HepG2 (cell line): ENCODE measurements around the gene GYS2. TPM values are rescaled to one million over a fixed set of nuclear protein-coding genes. Genes with fewer than 3 reads are reported as not detected.
A peak's percentile ranks its signal among the peaks of the same experiment; 100 is the strongest.

Source experiments
- ATAC-seq: fragments of 200-7000 bp; cut with Tn5 transposase; 3 replicates; pipeline ENCODE4 v1.9.1; 2020; ENCODE audit warnings: mild to moderate bottlenecking, moderate library complexity
- BruUV-seq: library from RNA; stranded (reverse); fragments of 400-500 nt; replicated peaks from 2 replicates; lab custom pipeline; 2021; lab: Mats Ljungman, UMichigan
- CTCF ChIA-PET: fragments of 300-600 bp; formaldehyde crosslinking; extraction: SDS; loops from one replicate; lab custom pipeline; 2021; ENCODE audit warnings: low total read pairs, inconsistent platforms, low intra/inter-chr PET ratio; lab: Yijun Ruan, JAX
- POLR2A ChIA-PET: fragments of 350-600 bp; sonication (Branson Sonifier 250); formaldehyde crosslinking; loops from one replicate; lab custom pipeline; 2020; ENCODE audit warnings: antibody characterized with exemption, inconsistent platforms; lab: Yijun Ruan, JAX
- DNase-seq: peaks from one replicate; pipeline ENCODE4 v3.0.0-alpha.2; 2015; ENCODE audit warnings: low spot score
- FAIRE-seq: peaks from 3 replicates; lab custom pipeline; 2011; peaks lifted over from hg19 to GRCh38; lab: Jason Lieb, UNC
- H2AFZ ChIP-seq: one replicate; pipeline ENCODE4 v1.6.1; 2011; ENCODE audit warnings: low read length, inconsistent platforms
- H3K27ac ChIP-seq: fragments of 300-600 bp; 3 replicates; pipeline ENCODE4 v1.8.0; 2011; ENCODE audit warnings: mixed run types, mild to moderate bottlenecking, mixed read lengths, low read length, inconsistent platforms; ENCODE audit not compliant: insufficient read depth; ENCODE audit errors: extremely low read length
- H3K27me3 ChIP-seq, 2 experiments: fragments of 200-600 bp in 1 of 2; 2 replicates in 1 of 2; 3 replicates in 1 of 2; pipeline versions ENCODE4 v1.6.0 to v1.8.0; 2011; ENCODE audit warnings: low read length in 2 of 2, mild to moderate bottlenecking in 2 of 2, moderate library complexity in 2 of 2, inconsistent platforms in 1 of 2; ENCODE audit not compliant: insufficient read depth in 2 of 2, control insufficient read depth in 1 of 2
- H3K36me3 ChIP-seq, 2 experiments: fragments of 200-600 bp in 1 of 2; replicated peaks in 1 of 2; 2 replicates in 1 of 2; 3 replicates in 1 of 2; pipeline versions ENCODE4 v1.5.1 to v1.8.0; 2011; ENCODE audit warnings: low read length in 2 of 2, inconsistent platforms in 1 of 2; ENCODE audit not compliant: insufficient read depth in 2 of 2, control insufficient read depth in 1 of 2
- H3K4me1 ChIP-seq: 2 replicates; pipeline ENCODE4 v1.5.1; 2012; ENCODE audit warnings: low read length, inconsistent platforms; ENCODE audit not compliant: insufficient read depth
- H3K4me2 ChIP-seq: 2 replicates; pipeline ENCODE4 v1.6.0; 2011; ENCODE audit warnings: low read depth, low read length, inconsistent platforms
- H3K4me3 ChIP-seq, 3 experiments: fragments of 200-600 bp in 1 of 3; sonication (generic), shearing (Covaris generic) in 1 of 3; replicated peaks in 1 of 3; 2 replicates each; pipeline ENCODE4 v1.5.1; 2011 to 2016; ENCODE audit warnings: low read length in 3 of 3, inconsistent platforms in 2 of 3, low read depth in 2 of 3, mild to moderate bottlenecking in 2 of 3, control low read depth in 1 of 3, mixed read lengths in 1 of 3; ENCODE audit not compliant: insufficient read depth in 1 of 3
- H3K79me2 ChIP-seq: one replicate; pipeline ENCODE4 v1.6.1; 2011; ENCODE audit warnings: low read length, inconsistent platforms; ENCODE audit not compliant: insufficient read depth
- H3K9ac ChIP-seq: 2 replicates; pipeline ENCODE4 v1.6.0; 2011; ENCODE audit warnings: mild to moderate bottlenecking, low read depth, low read length, inconsistent platforms; ENCODE audit not compliant: insufficient read depth
- H3K9me3 ChIP-seq: 2 replicates; pipeline ENCODE4 v1.5.1; 2012; ENCODE audit warnings: mild to moderate bottlenecking, low read length
- H4K20me1 ChIP-seq: 2 replicates; pipeline ENCODE4 v1.6.0; 2011; ENCODE audit warnings: inconsistent platforms, mild to moderate bottlenecking, low read length, moderate library complexity; ENCODE audit not compliant: insufficient read depth
- ATF7 ChIP-seq, 2 experiments: fragments of 450-650 bp in 1 of 2; sonication (generic) in 1 of 2; formaldehyde crosslinking in 1 of 2; IDR thresholded peaks; 2 replicates each; pipeline versions ENCODE4 v1.4.0 to v1.6.1; 2016 to 2020; ENCODE audit warnings: antibody characterized with exemption in 1 of 2, mild to moderate bottlenecking in 1 of 2, missing genetic modification reagents in 1 of 2
- DMAP1 ChIP-seq: IDR thresholded peaks from 2 replicates; pipeline ENCODE4 v1.6.1; 2016
- DNMT3B ChIP-seq: conservative IDR thresholded peaks from 2 replicates; pipeline ENCODE4 v1.6.1; 2016; ENCODE audit warnings: missing biosample characterization, control low read depth
- HIVEP1 ChIP-seq: sonication (generic); formaldehyde crosslinking; IDR thresholded peaks from 2 replicates; pipeline ENCODE4 v1.4.0; 2020; ENCODE audit warnings: mild to moderate bottlenecking, missing genetic modification reagents
- IKZF1 ChIP-seq: fragments of 450-650 bp; IDR thresholded peaks from 2 replicates; pipeline ENCODE4 v1.7.1; 2016
- KAT7 ChIP-seq: IDR thresholded peaks from 2 replicates; pipeline ENCODE4 v1.6.1; 2018; ENCODE audit warnings: borderline replicate concordance, missing compliant biosample characterization
- SAFB2 ChIP-seq: sonication (generic); formaldehyde crosslinking; IDR thresholded peaks from 2 replicates; pipeline ENCODE4 v1.5.1; 2020; ENCODE audit warnings: missing genetic modification reagents, low read depth, mild to moderate bottlenecking, borderline replicate concordance
- SMC3 ChIP-seq: IDR thresholded peaks from 2 replicates; pipeline ENCODE4 v1.6.1; 2011; ENCODE audit warnings: low read length, improper control_type of control experiment
- XBP1 ChIP-seq: sonication (generic); formaldehyde crosslinking; IDR thresholded peaks from 2 replicates; pipeline ENCODE4 v1.5.0; 2020; ENCODE audit warnings: missing genetic modification reagents
- XRCC5 ChIP-seq: fragments of 200-400 bp; formaldehyde crosslinking; optimal IDR thresholded peaks from 2 replicates; pipeline ENCODE3; 2017; ENCODE audit warnings: mild to moderate bottlenecking, low read length
- ZNF530 ChIP-seq: sonication (generic); formaldehyde crosslinking; IDR thresholded peaks from 2 replicates; pipeline ENCODE4 v1.5.0; 2020; ENCODE audit warnings: low read depth, mild to moderate bottlenecking, missing genetic modification reagents
- ZNF782 ChIP-seq: sonication (generic); formaldehyde crosslinking; IDR thresholded peaks from 2 replicates; pipeline ENCODE4 v1.4.0; 2020; ENCODE audit warnings: missing genetic modification reagents, mild to moderate bottlenecking, borderline replicate concordance
- WGBS: methylation state at CpG from one replicate; pipeline ENCODE4 v1.1.6; 2017; ENCODE audit warnings: low lambda C conversion rate; 5-methylcytosine and 5-hydroxymethylcytosine counted together
- in situ Hi-C: cut with HindIII; loops from 2 replicates; pipeline ENCODE4 v1.10.0; 2017; ENCODE audit warnings: low pct_unique_long_range_greater_than_20kb; ENCODE audit not compliant: extremely low pct_ligation_motif_present
- intact Hi-C: fragments of 100-400 bp; cut with micrococcal nuclease; formaldehyde crosslinking; loops from one replicate; pipeline ENCODE4 v1.10.0; 2022; ENCODE audit not compliant: unreplicated experiment
- polyA plus RNA-seq, 8 experiments: library from polyadenylated mRNA; depleted of rRNA in 3 of 8; stranded (reverse) in 7 of 8; unstranded in 1 of 8; fragments of >200 nt; fragmentation: Illumina TruSeq in 4 of 8; extraction: Trizol in 4 of 8; gene quantifications; 2 replicates each; pipeline versions ENCODE4 v1.2.1 to v1.2.3, GENCODE V29; 2011 to 2016; ENCODE audit warnings: low read depth in 4 of 8, missing spikeins in 1 of 8, mixed read lengths in 1 of 8; ENCODE audit not compliant: insufficient read depth in 1 of 8
- total RNA-seq, 5 experiments: library from RNA; depleted of rRNA; stranded (reverse); fragments of >200 nt; fragmentation: Illumina TruSeq; extraction: Trizol; gene quantifications; 2 replicates each; pipeline ENCODE4 v1.2.3, GENCODE V29; 2016; ENCODE audit warnings: low read depth in 1 of 5
- TF ChIP-seq, protein P1 (sequence below): sonication (generic); formaldehyde crosslinking; IDR thresholded peaks from 2 replicates; pipeline ENCODE4 v1.4.0; 2020; ENCODE audit warnings: mild to moderate bottlenecking, missing genetic modification reagents, borderline replicate concordance

GYS2 gene
- total and polyA plus RNA-seq, 2 of the 13 experiments (the other 11 are each of a cell fraction or from before 2014, with no cell fraction given) = not detected

DNA sequence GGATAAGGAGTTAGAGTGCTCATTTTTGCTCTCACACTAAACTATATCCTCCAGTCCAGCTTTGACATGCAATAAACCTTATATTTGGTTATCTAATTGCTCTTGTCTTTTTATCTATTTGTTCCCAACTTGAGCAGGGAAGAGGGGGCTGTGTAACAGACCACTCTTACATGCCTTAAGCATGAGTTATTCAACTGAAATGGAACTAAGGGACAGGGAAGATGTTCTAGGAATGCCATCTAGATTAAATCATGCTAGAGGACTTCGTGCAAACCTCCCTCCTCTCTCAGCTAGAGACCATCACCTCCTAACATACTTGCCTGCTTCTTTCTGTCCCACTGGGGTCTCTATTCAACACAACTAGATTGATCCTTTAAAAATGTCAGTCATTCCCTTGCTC, 57.9 kb downstream of the GYS2 start (continued):
- TF ChIP-seq XBP1 (CRISPR knock-in tag) (no peak), SAFB2 (CRISPR knock-in tag) (no peak), XRCC5 (no peak), KAT7 (CRISPR knock-in tag) (no peak)

DNA sequence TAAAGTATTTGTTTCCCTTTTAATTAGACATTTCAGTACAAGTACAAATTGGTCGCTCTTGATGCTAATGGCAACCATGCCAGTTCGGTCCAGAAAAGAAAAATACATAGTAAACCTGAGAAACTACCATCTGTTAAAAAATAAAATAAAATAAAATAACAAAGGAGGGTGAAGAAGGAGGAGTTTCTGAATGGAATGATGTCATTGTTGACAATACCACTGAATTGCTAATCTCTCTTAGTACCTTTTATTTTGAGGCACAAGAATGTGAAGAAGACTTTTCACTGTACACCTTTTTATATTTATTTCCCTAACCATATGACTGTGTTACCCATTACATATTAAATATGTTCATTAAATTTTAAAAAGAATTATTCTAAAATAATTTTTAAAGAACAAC, 59.1 kb downstream of the GYS2 start:
- no peak for FAIRE-seq
- Histone ChIP-seq H2AFZ (no peak overlapping the region), H3K9ac (no peak overlapping the region), H3K27ac (no peak overlapping the region), H3K4me3 (no peak overlapping the region), H3K79me2 (no peaks in the 10 kb centered on the region), H4K20me1 (no peaks in the 10 kb centered on the region), H3K9me3 (no peaks in the 10 kb centered on the region), H3K36me3 (no peaks in the 10 kb centered on the region), H3K4me2 (no peak overlapping the region), H3K4me1 (no peaks in the 10 kb centered on the region), H3K27me3 (peaks cover 0 to 2% of the 10 kb centered on the region in 2 experiments; a peak in 1 of 5 replicates)
- no TSS peak for BruUV-seq
- peak; percentile 65 for TF ChIP-seq ATF7 (IDR thresholded peaks at IDR 0.05)
- no peak for TF ChIP-seq ATF7 (CRISPR knock-in tag; IDR thresholded peaks at IDR 0.05)
- TF ChIP-seq SMC3 = no peak
- ChIA-PET CTCF (no interaction called here), POLR2A (no interaction called here)
- 46% methylated on average over 2 of the region's 2 CpGs for WGBS
- in situ Hi-C loops (no loop called here), intact Hi-C loops (no loop called here)
- no peak for ATAC-seq
- no peak for DNase-seq

DNA sequence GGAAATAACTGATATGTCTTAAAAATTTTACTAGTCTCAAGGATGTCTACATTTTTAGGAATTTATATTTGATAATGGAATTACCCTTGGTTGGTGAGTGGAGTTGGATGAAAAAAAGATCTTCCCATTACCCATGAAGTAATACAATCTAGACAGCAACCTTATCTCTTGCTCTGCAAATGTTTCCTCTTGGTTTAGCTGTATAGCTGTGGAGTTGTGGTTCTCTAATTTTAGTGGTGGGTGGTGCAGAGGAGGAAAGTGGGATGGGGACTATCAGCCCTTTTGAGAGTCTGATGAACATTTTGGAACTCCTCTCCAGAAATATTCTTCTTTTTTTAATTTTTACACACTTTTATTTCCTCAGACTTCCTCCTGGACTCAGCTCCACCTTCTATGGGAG, 61.5 kb downstream of the GYS2 start:
- POLR2A ChIA-PET = no interaction called here

More for the DNA sequence above, 61.5 kb downstream of the GYS2 start:
- Histone ChIP-seq H3K27ac (no peak overlapping the region), H3K79me2 (no peaks in the 10 kb centered on the region), H3K4me1 (no peaks in the 10 kb centered on the region), H2AFZ (no peak overlapping the region), H3K4me3 (no peak overlapping the region), H3K36me3 (no peaks in the 10 kb centered on the region), H3K4me2 (no peak overlapping the region), H3K9me3 (no peaks in the 10 kb centered on the region), H4K20me1 (no peaks in the 10 kb centered on the region), H3K27me3 (peaks cover 0 to 2% of the 10 kb centered on the region in 2 experiments; a peak in 1 of 5 replicates), H3K9ac (no peak overlapping the region)
- TF ChIP-seq IKZF1 (no peak), DMAP1 (CRISPR knock-in tag) (no peak), ZNF782 (CRISPR knock-in tag) (no peak), DNMT3B (no peak), ZNF530 (CRISPR knock-in tag) (no peak), HIVEP1 (CRISPR knock-in tag) (no peak)
- TF ChIP-seq, protein P1, sequence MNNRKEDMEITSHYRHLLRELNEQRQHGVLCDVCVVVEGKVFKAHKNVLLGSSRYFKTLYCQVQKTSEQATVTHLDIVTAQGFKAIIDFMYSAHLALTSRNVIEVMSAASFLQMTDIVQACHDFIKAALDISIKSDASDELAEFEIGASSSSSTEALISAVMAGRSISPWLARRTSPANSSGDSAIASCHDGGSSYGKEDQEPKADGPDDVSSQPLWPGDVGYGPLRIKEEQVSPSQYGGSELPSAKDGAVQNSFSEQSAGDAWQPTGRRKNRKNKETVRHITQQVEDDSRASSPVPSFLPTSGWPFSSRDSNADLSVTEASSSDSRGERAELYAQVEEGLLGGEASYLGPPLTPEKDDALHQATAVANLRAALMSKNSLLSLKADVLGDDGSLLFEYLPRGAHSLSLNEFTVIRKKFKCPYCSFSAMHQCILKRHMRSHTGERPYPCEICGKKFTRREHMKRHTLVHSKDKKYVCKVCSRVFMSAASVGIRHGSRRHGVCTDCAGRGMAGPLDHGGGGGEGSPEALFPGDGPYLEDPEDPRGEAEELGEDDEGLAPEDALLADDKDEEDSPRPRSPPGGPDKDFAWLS (CRISPR knock-in tag) = no peak
- in situ Hi-C loops = no loop called here
- intact Hi-C loops = no loop called here
- ATAC-seq (no peak), DNase-seq (no peak), FAIRE-seq (no peak)
- CTCF ChIA-PET = no interaction called here
- BruUV-seq = no TSS peak
